HG03066 (cell line): ENCODE data around the gene ART1.

Experiments used
- ATAC-seq: cut with Tn5 transposase; IDR thresholded peaks from one replicate; pipeline ENCODE4 v1.9.1; 2021; ENCODE audit warnings: low read depth; ENCODE audit not compliant: unreplicated experiment

Gene ART1

GRCh38 chr11:3710485-3711259 is 65.7 kb downstream of the ART1 start:
- no peak for ATAC-seq

DNA sequence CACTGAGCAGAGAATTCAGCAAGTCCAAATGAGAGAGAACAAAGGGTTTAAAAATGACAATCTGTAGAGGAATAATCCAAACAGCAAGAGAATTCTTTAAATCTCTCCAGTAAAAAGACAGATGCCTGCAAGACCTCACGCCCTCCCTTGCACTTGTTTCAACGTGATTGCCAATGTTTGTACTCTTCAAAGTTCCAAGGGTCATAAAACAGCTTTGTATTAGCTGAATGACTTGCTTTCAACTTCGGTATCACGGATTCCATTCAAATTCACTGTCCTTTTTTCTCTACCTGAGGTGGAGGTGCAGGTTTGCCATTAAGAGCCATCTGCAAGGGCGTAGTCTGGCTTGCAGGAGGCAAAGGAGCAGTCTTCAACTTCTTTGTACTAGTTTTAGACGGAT is 67.3 kb downstream of the ART1 start:
- ATAC-seq: no peak
